ENCODE results near the gene ARMH1.
"Not testable (repeated sequence)": the region's sequence is repeated elsewhere in the genome, so short reads cannot be mapped to it uniquely, and the experiment has no call there.

The ARMH1 gene

DNA sequence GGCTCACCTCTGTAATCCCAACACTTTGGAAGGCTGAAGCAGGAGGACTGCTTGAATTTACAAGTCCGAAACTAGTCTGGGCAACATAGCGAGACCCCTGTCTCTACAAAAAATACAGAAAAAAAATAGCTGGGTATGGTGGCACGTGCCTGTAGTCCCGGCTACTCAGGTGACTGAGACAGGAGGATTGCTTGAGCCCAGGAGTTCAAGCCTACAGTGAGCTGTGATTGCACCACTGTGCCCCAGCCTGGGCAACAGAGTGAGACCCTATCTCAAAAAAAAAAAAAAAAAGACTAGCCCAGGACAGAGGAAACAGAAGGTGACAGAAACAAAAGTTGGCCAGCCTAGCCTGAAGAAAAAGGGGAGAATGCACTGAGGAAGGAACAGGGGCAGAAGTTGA, 21.2 kb downstream of the ARMH1 start:
- DNase-seq = no peak

DNA sequence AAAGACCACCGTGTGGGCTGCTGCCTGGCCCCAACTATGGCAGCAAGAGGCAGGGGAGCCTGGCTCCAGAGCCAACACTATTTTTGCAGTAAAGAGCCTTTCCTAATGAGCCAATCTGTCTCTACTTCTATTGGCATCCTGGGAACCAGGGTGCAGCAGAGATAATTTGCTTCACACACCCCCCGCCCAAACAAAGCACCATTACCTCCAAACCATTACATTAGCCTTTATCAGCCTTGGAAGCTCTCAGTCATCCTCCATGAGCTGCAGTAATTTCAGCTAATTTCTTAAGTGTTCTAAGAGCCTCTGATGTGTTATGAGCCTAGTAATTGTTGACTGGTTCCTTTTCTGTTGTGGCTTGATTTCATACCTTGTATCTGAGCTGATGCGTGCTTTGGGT, 21.6 kb downstream of the ARMH1 start:
- no peak for DNase-seq

DNA sequence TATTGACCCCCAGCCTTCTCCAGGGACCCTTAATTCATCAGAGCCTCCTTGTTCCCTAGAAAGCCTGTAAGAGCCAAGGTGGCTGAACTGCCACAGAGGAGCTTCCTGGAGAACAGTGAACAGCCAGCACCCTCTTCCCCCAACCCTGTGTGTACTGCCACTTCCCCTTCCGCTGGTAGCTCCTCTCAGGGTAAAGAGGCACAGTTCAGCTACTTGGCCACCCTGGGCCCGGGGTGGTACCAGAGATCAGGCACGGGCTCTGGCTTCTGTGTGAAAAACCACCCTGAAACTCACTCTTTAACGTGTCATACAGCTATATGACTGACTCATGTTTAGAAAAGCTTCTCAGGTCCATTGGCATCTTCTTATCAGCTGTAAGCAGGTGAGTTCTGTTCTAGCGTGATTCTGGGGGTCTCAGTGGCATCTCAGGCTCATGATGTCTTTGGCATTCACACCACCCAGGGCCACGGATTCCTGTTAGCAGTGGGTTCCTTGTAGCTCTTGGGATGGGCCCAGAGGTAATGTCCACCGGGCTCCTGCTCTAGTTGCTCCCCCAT, 22.4 kb downstream of the ARMH1 start:
- peak; percentile 59 for DNase-seq

DNA sequence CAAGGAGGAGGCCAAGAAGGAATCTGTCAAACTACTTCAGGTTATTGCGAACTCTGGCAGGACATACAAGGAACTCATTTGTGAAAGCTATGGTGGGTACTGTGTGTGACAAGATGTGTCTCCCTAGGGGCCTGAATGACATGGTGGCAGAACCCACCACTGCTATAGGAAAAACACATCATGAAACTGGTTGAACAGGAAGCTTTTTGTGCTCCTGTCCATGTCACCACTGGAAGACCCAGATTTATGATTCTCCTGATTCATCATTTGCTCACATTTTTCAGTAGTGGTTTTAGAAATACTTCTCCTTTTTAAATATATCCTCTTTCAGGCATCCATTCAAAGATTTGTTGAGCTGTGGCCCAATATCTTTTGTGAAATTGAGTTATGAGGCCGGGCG, 23.6 kb downstream of the ARMH1 start:
- no peak for DNase-seq

DNA sequence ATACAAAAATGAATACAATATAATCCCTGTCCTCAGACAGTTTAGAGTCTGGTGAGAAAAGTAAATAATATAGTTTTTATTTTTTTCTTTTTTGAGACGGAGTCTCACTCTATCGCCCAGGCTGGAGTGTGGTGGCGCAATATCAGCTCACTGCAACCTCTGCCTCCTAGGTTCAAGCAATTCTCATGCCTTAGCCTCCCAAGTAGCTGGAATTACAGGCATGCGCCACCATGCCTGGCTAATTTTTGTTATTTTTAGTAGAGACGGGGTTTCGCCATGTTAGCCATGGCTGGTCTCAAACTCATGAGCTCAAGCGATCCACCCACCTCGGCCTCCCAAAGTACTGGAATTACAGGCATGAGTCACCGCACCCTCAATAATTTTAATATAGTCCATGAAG, 24.9 kb downstream of the ARMH1 start:
- not testable (repeated sequence) for DNase-seq

DNA sequence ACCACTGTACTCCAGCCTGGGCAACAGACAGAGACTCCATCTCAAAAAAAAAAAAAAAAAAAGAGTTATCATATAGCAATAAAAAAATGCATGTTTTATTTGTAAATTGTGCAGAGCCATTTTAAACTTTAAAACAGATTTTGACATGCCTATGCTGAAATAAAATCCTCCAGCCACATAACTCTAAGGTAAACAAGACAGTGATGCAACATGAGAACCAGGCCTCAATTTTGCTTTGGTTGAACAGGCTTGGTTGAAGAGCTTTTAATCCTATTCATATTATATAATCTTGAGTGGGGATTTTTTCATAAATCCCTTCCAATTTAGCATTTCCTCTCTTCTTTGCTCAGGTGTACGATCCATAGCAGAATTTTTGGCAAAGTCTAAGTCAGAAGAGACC, 26.1 kb downstream of the ARMH1 start:
- no peak for DNase-seq

DNA sequence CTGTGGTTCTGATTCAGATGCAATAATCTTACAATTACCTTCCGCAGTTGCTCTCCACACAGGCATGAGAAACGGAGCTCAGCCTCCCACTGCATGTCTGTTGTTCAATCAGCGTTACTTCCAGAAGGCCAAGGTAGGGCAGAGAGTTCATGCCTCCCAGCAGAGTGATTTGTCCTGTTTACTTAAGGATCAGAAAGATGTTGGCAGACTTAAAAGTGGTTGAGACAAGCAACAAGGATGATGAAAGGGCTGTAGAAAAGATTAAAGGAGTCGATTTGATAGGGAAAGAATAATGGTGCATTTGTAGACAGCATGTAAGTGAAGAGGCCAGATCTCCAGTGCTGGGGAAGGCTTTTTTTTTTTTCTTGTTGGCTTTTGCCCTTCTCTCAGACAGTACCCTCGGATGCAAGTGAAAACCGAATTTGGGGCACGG, 26.6 kb downstream of the ARMH1 start:
- DNase-seq = no peak

DNA sequence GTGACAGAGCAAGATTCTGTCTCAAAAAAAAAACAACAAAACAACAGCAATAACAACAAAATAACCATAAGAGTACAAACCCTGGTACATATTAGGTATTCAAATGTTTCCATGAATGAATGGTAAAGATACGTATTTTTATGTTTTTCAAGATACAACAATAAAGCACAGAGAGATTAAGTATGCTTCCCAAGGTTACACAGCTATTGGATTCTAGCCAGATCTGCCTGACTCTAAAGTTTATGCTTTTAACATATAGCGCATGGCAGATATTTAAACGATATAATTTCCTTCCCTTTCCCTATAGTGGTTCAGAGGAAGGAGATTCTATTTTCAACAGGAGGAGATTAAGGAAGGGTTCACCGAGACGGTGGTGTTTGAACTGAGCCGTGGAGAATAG, 31.0 kb downstream of the ARMH1 start:
- DNase-seq = no peak

DNA sequence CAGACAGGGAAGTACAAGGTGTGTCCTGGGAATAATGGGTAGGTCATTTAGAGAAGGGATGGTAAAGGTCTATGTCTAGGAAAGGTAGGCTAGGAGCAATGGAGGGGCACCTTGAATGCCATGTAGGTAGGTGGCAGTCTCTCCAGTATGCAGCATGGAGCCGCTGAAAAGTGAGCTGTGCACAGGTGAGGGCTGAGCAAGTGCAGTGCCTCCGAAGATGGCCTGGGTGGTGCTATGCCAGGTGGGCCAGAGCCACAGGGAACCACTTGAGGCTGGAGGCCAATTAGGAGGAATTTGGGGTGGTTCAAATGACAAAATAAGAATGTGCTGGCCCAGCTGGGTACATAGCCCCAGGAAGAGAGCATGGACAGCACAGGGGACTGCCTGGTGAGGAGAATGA, 31.4 kb downstream of the ARMH1 start:
- no peak for DNase-seq

DNA sequence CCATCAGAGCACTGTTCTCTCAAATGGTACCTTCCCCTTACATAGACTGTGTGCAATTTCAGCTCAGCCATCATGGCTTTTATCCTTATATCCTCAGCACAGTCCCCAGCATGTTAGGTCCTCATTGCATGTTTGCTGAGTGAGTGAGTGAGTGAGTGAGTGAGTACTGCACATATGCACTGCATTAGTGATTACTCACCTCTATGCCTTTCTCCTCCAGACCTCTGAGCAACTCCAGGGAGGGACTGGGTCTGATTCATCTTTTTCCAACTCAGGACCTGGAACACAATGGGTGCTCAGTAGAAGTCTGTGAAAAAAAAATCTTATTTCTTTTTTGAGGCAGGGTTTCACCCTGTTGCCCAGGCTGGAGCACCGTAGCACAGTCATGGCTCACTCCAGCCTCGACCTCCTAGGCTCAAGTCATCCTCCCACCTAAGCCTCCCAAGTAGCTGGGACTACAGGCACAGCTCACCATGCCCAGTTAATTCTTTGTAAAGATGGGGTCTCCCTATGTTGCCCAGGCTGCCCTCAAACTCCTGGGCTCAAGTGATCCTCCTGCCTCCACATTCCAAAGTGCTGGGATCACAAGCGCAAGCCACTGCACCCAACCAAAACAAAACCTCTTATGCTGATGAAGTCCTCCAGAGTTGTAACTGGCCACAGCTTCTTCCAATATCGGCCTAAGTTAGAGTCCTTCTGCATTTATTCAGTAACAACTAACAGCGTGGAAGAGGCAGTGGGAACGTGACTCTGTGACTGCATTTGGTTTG, 32.8 kb downstream of the ARMH1 start:
- DNase-seq = no peak

DNA sequence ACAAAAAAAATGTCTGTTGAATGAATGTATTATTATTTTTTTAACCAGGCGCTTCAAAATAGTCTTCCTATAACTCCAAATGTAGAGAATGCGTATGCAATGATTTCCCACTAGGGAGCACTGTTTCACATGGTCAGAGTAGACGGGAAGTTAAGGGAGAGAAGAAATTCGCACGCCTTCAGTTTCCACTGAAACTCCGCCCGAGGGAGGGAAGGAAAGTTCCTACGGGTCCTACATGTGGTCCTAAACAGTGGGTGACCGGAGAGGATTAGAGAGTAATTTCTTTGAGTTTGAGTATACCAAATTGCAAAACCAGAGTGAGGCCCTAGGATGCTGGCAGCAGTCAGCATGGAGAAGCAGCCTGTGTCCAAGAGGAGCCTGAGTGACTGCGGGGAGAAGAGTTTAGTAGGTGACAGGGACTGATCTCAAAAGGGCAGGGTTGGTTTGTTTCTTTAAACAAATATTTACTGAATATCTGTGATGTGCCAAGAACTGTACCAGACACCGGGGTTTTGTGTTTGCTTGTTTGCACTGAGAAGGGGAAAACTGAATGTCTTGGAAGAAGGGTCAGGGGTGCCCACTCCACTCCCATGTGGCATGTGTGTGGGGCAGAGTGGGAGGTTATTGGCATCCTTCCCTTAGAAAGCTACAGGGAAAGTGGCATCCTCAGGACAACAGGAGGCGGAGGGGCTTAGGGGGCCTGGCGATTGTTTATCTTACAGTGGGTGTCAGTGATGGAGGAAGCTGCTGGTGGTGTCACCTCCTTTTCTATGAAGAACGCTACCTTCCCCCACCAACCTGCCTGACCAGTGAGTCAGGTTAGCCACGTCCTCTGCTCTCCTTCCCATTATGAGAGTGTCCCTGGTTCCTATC, 33.7 kb downstream of the ARMH1 start:
- DNase-seq = peak; percentile 64

DNA sequence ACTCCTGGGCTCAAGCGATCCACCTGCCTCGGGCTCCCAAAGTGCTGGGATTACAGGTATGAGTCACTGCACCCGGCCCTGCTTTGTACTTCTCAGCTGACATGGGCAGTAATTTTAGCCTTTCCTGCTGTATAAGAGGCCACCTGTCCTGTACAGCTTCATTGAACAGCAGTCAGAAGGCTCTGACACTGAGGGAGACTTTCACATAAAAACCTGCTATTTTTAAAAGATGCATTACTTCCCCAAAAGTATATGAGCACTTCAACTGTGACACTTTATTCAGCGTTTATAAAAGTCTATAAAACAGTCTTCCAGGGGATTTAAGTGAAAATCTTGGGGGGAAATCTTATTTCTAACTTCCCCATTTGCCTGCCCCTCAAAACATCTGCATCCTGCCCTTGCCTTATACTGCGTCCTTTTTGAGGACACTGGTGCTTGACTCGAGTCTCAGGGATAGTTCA, 38.8 kb downstream of the ARMH1 start:
- DNase-seq = no peak

DNA sequence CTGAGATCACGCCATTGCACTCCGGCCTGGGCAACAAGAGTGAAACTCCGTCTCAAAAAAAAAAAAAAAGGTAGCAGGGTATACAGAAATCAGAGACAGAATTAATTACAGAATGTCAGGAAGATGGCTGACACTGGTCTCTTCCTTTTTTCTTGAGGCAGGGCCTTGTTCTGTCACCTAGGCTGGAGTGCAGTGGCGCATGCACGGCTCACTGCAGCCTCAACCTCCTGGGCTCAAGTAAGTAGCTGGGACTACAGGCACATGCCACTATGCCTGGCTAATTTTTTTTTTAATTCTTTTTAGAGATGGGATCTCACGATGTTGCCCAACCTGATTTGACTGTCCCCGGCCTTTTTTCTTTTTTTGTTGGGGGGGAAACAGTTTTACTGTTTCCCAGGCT, 40.0 kb downstream of the ARMH1 start:
- DNase-seq = no peak

DNA sequence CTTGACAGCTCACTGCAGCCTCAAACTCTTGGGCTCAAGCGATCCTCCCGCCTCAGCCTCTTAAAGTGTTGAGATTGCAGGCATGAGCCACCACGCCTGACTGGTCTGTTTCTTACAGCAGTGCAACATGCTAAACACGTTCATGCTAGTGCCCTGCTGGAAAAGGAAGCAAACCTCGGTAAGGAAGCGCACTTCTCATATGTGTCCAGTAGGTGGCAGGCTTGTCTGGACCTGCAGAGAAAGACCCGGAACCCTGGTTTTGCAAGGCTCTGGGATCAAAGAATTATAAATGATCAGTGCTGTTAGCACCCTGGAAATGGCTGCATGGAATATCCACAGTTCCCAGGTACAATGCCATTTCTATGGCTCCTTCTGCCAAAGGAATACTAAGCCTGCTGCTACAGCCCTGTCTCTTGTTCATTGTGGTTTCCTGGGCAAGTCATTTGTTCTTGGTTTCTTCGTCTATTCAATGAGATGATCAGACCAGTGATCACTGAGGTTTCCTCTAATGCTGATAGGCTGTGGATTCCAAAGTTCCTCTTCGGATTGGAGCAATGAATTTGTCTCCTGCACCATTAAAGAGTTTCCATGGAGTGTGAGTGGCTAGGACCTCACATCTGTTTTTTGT, 40.5 kb downstream of the ARMH1 start:
- DNase-seq = peak; percentile 83

DNA sequence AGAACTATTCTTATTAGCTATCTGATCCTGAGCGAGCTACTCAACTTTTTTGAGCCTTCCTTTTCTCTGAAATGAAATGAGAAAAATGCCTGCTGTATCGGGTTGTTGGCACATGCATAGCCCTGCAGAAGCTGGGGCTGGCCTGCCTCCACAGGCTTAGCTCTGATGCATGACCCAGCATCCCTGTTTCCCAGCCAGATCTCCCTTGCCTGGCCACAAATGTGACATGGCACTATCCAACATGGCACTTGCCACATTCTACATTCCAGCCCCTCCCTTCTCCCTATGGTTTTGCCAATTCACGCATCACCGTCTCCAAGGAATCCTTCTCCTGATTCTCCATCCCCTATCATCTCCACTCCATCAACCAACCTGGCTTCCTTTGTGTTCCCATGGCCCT, 42.6 kb downstream of the ARMH1 start:
- no peak for DNase-seq

DNA sequence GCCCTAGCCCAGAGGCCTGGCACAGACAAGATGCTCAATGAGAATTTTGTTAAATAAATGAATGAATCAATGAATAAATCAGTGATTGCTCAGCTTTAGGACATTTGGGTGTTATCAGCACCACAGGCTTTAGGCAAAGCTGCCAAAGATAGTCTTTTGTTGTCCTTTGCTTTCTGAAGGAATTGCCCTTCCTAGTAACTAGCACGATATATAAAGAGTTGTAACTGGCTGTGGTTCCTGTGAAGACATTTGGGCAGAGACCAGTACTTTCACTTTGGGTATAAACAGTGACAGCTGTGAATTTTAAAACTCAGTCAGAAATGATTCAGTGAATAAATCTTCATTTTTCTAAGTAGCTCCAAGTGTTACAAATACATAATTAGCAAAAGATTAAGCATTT, 43.1 kb downstream of the ARMH1 start:
- DNase-seq = no peak

DNA sequence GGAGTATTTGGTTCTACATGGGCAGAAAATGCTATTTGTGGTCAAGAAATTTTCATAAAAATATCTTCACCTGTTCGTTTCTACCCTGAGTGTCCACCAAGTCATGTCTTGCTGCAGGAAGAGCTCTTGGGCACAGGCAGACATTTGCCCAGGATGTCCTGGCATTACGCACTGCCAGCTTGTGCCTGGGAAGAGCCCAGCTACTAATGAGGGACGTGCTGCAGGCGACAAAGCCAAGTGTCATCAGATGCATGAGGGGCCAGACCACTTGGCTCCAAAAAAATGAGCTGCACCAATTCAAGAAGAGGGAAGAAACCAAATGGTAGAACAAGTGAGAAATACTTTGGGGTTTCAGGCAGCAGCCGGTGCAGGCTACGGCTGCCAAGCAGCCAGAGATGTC, 43.6 kb downstream of the ARMH1 start:
- DNase-seq = no peak

DNA sequence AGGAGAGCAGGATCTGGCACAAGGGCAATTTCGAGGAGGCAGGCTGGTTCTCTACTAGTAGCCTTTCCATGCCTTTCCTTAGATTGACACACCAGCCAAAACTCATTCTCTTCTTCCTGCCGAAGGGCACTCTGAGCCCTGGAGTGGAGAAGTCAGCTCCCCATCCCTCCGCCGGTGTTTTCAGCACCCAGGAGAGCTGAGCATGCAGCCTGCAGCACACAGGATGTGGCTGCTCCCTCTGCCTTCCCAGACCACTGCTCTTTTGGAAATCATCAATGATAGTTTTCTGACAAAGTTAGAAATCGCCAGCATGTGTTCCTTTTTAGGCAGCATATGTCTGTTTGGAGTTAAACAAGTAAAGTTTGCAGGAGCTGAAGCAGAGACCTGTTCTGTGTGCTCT, 44.8 kb downstream of the ARMH1 start:
- no peak for DNase-seq

DNA sequence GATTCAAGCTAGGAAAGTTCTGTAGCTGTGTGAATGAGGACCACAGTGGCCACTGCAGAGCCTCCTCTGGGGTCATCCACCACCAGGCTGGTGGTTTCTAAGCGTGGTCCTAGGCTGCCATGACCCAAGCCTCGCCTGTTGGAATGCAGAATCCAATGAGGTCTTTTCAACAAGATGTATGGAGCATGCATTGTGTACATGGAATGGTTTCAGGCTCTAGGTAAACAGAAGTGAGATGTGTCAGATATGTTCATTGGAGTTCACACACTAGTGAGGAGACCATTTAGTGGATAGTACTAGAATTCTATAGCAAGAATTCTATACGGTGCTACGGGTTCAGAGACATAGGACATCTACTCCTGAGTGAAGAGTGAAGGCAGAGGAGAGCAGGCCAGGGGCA, 45.8 kb downstream of the ARMH1 start:
- DNase-seq = no peak

DNA sequence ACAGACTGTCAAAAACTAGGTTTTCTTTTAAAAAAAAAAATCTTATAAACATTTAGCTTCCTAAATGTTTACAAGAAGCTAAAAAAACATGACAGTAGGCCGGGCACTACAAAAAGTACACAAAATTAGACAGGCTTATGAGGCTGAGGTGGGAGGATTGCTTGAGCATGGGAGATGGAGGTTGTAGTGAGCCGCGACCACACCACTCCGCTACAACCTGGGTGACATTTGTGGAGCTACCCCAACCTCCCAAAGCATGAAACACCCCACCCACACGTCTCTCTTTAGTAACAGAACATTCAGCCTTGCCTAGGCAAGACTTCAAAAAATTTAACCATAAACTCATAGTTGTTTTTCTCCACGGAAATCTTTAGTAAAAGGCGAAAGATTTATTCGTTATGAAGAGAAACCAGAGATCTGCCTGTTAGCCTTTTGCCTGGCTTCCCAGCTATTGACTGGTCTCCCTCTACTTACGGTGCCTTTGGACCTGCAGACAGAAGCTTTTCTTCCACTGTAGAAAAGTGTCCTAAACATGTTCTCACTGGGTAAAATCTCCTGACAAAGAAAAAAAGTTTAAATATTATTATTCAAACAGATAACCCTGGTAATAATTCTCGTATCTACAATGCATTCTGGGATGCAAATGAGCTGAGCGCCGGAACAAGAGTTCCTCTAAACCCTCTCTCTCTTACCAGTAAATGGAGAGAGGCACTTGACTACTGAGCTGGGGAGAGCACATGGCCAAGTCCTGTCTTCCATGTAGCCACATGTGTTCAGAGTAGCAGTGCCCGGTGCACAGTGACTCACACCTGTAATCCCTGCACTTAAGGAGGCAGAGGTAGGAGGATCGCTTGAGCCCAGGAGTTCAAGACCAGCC, 47.2 kb downstream of the ARMH1 start:
- DNase-seq = peak; percentile 96

DNA sequence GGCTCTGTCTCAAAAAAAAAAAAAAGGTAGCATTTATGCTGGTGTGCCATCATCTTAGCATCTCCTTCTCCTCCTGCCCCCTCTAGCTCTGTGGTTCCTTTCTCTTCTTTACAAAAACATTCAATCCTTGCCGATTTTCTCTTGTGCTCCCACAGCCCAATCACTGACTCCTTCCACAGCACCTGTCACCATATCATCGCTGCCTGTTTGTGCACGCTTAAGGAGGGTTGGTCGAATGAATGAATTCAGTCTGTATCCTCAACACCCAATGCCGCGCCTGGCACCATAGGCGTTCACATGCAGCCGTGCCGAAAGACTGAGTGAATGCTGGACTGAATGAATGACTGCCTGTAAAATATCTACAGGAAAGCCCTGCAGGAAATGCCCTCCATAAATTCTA, 48.5 kb downstream of the ARMH1 start:
- peak; percentile 43 for DNase-seq

Data from activated CD4-positive, alpha-beta T cell treated with anti-CD3 and anti-CD28 coated beads, Interleukin-2, Interleukin-6, amounts not matched to agents 100 ng/mL and 50 ng/mL, durations not matched to agents 16 hours and 8 hours (primary cell).